NCI-H187 treated with DMSO at 0.1 percent for 48 hours (cell line): Measurements from ENCODE around the gene CCDC148.

Experiments
- DNase-seq: peaks from one replicate; lab custom pipeline; 2025; lab: John Stamatoyannopoulos, UW

Gene CCDC148

GRCh38 chr2:158125756-158126498 lies 330.6 kb downstream of the CCDC148 start:
- DNase-seq = no peak

- no peak for DNase-seq
These were observed 331.7 kb downstream of the CCDC148 start for GRCh38 chr2:158124896-158125295.
